HG03342 (cell line): Measurements from ENCODE around the gene WWOX.
"Not testable (repeated sequence)": the region's sequence is repeated elsewhere in the genome, so short reads cannot be mapped to it uniquely, and the experiment has no call there.

ENCODE experiments used
- ATAC-seq: cut with Tn5 transposase; IDR thresholded peaks from one replicate; pipeline ENCODE4 v1.9.1; 2021; ENCODE audit warnings: mild to moderate bottlenecking, moderate library complexity; ENCODE audit not compliant: unreplicated experiment

The WWOX gene

GRCh38 chr16:78099271-78100111 is at the start of gene WWOX:
TSS of gene WWOX (plus strand) at chr16:78099654.
- peak; percentile 96 for ATAC-seq

- no peak for ATAC-seq
These were observed 48.6 kb upstream of the WWOX start for GRCh38 chr16:78050734-78051400.

- no peak for ATAC-seq
These were observed 41.5 kb upstream of the WWOX start for GRCh38 chr16:78057803-78058564.

- ATAC-seq: not testable (repeated sequence)
These were observed 39.6 kb upstream of the WWOX start for GRCh38 chr16:78059806-78060205.

GRCh38 chr16:78060295-78060694 is 39.2 kb upstream of the WWOX start:
- ATAC-seq: no peak

GRCh38 chr16:78060809-78061208 is 38.6 kb upstream of the WWOX start:
- ATAC-seq: no peak

- ATAC-seq: no peak
These were observed 34.1 kb upstream of the WWOX start for GRCh38 chr16:78065319-78065718.

- ATAC-seq: no peak
These were observed 29.5 kb upstream of the WWOX start for GRCh38 chr16:78069913-78070312.

GRCh38 chr16:78072275-78072674 is 27.2 kb upstream of the WWOX start:
- ATAC-seq: no peak

GRCh38 chr16:78075800-78076199 is 23.7 kb upstream of the WWOX start:
- no peak for ATAC-seq

GRCh38 chr16:78081341-78081740 is 18.1 kb upstream of the WWOX start:
- no peak for ATAC-seq

GRCh38 chr16:78091419-78091818 is 8.0 kb upstream of the WWOX start:
- ATAC-seq: no peak

- ATAC-seq: no peak
These were observed 6.7 kb upstream of the WWOX start for GRCh38 chr16:78092758-78093157.

- no peak for ATAC-seq
These were observed 5.3 kb upstream of the WWOX start for GRCh38 chr16:78094166-78094565.

GRCh38 chr16:78094998-78095397 is 4.5 kb upstream of the WWOX start:
- ATAC-seq: no peak

GRCh38 chr16:78096386-78096785 is 3.1 kb upstream of the WWOX start:
- ATAC-seq: no peak

GRCh38 chr16:78097548-78097947 is 1.9 kb upstream of the WWOX start:
- no peak for ATAC-seq

GRCh38 chr16:78098087-78098486 is 1.4 kb upstream of the WWOX start:
- no peak for ATAC-seq

GRCh38 chr16:78098595-78099270 is 721 bp upstream of the WWOX start:
- no peak for ATAC-seq

GRCh38 chr16:78100112-78100467 is 636 bp downstream of the WWOX start:
- peak; percentile 25 for ATAC-seq

- no peak for ATAC-seq
These were observed 2.7 kb downstream of the WWOX start for GRCh38 chr16:78102122-78102660.
